Lower lobe of right lung (tissue), 2 donors: ENCODE measurements around the gene ZNF653. TPM values are rescaled to one million over a fixed set of nuclear protein-coding genes. Genes with fewer than 3 reads are reported as not detected.
A peak's percentile ranks its signal among the peaks of the same experiment; 100 is the strongest.

Experiments used
- ATAC-seq, 2 donors: fragments of 200-7000 bp; cut with Tn5 transposase; one replicate each; pipeline ENCODE4 v1.9.1; 2020 to 2022; ENCODE audit warnings: mild to moderate bottlenecking in 2 of 2, moderate library complexity in 2 of 2
- DNase-seq: peaks from one replicate; pipeline ENCODE4 v3.0.0-alpha.2; 2020
- H3K27ac ChIP-seq: fragments of 200-600 bp; one replicate; pipeline ENCODE4 v1.8.0; 2022
- H3K27me3 ChIP-seq: fragments of 200-600 bp; one replicate; pipeline ENCODE4 v1.8.0; 2022; ENCODE audit warnings: low read depth
- H3K36me3 ChIP-seq: fragments of 200-600 bp; one replicate; pipeline ENCODE4 v1.8.0; 2022; ENCODE audit warnings: mild to moderate bottlenecking
- H3K4me1 ChIP-seq: fragments of 200-600 bp; one replicate; pipeline ENCODE4 v1.8.0; 2022
- H3K4me3 ChIP-seq: fragments of 200-600 bp; one replicate; pipeline ENCODE4 v1.8.0; 2022; ENCODE audit warnings: mild to moderate bottlenecking
- H3K9me3 ChIP-seq: fragments of 200-600 bp; one replicate; pipeline ENCODE4 v1.8.0; 2022
- CTCF ChIP-seq: fragments of 200-600 bp; IDR thresholded peaks from one replicate; pipeline ENCODE4 v1.8.0; 2022; ENCODE audit warnings: antibody characterized with exemption, mild to moderate bottlenecking
- intact Hi-C: fragments of 100-400 bp; cut with DNase I; formaldehyde crosslinking; loops from one replicate; pipeline ENCODE4 v1.11.0; 2022
- total RNA-seq: library from RNA; stranded (reverse); fragmentation: NEBNext Ultra II Directional; extraction: Animal tissue kit (Norgen Biotek cat#: 25700); gene quantifications from one replicate; pipeline ENCODE4 v1.2.1, GENCODE V29; 2021
- donor health status: DM: no; HTN: yes; CAD: no; lungs with severe emphysema.

The ZNF653 gene
- total RNA-seq, 1 donor from 2014 or later, result 9.2 TPM

- no peaks in the 10 kb centered on the region for H3K27me3 ChIP-seq
- H3K9me3 ChIP-seq, result no peaks in the 10 kb centered on the region
- peaks cover 9% of the 10 kb centered on the region for H3K4me1 ChIP-seq
- intact Hi-C loops, result no loop called here
- peaks cover 17% of the 10 kb centered on the region for H3K36me3 ChIP-seq
- TF ChIP-seq CTCF, result no peak
- H3K27ac ChIP-seq, result no peak overlapping the region
- DNase-seq (no peak), ATAC-seq (no peak)
- no peak overlapping the region for H3K4me3 ChIP-seq
Measured at GRCh38 chr19:11507370-11508078, 1.9 kb upstream of the ZNF653 start.

GRCh38 chr19:11506967-11507366 lies 1.3 kb upstream of the ZNF653 start:
- peaks cover 9% of the 10 kb centered on the region for H3K4me1 ChIP-seq
- intact Hi-C loops, result no loop called here
- TF ChIP-seq CTCF, result no peak
- no peaks in the 10 kb centered on the region for H3K9me3 ChIP-seq
- no peak for DNase-seq
- peaks cover 11% of the 10 kb centered on the region for H3K36me3 ChIP-seq
- ATAC-seq, result no peak
- H3K27me3 ChIP-seq, result no peaks in the 10 kb centered on the region
- no peak overlapping the region for H3K4me3 ChIP-seq
- no peak overlapping the region for H3K27ac ChIP-seq

- peaks cover 3% of the 10 kb centered on the region for H3K36me3 ChIP-seq
- H3K27ac ChIP-seq, result peak overlapping the region; percentile 96
- H3K9me3 ChIP-seq, result no peaks in the 10 kb centered on the region
- ATAC-seq (peak; percentile 26 to 36), DNase-seq (no peak)
- no peaks in the 10 kb centered on the region for H3K27me3 ChIP-seq
- H3K4me3 ChIP-seq, result peak overlapping the region; percentile 91
- intact Hi-C loops, result no loop called here
- no peak for TF ChIP-seq CTCF
- peaks cover 9% of the 10 kb centered on the region for H3K4me1 ChIP-seq
Measured at GRCh38 chr19:11506101-11506555, 489 bp upstream of the ZNF653 start.

GRCh38 chr19:11505032-11505503 lies 571 bp downstream of the ZNF653 start:
- no peaks in the 10 kb centered on the region for H3K27me3 ChIP-seq
- peak overlapping the region; percentile 96 for H3K27ac ChIP-seq
- no peak for TF ChIP-seq CTCF
- ATAC-seq, result peak; percentile 97
- no peaks in the 10 kb centered on the region for H3K36me3 ChIP-seq
- peak; percentile 98 for DNase-seq
- peak overlapping the region; percentile 91 for H3K4me3 ChIP-seq
- H3K9me3 ChIP-seq, result no peaks in the 10 kb centered on the region
- peaks cover 9% of the 10 kb centered on the region for H3K4me1 ChIP-seq
- intact Hi-C loops, result no loop called here

- DNase-seq, result no peak
- Histone ChIP-seq H3K27me3 (no peaks in the 10 kb centered on the region), H3K9me3 (no peaks in the 10 kb centered on the region), H3K27ac (peak overlapping the region; percentile 96), H3K4me1 (peaks cover 9% of the 10 kb centered on the region), H3K36me3 (no peaks in the 10 kb centered on the region), H3K4me3 (peak overlapping the region; percentile 91)
- TF ChIP-seq CTCF, result no peak
- intact Hi-C loops, result no loop called here
- ATAC-seq, result no peak
Measured at GRCh38 chr19:11504502-11505031, 1.1 kb downstream of the ZNF653 start.
